ENCODE results near the gene UBR3.
"Not testable (repeated sequence)": the region's sequence is repeated elsewhere in the genome, so short reads cannot be mapped to it uniquely, and the experiment has no call there.

UBR3 gene

GRCh38 chr2:169824373-169825333 is 2.6 kb upstream of the UBR3 start, which contains the start of gene METTL5:
METTL5 (minus strand) TSS chr2:169824905; CDS start chr2:169824597, 308 bp downstream.
- DNase-seq, result peak; percentile 65

- DNase-seq, result peak; percentile 17
Observed at GRCh38 chr2:169828141-169828811, 1.0 kb downstream of the UBR3 start.

GRCh38 chr2:169834401-169834800 is 7.1 kb downstream of the UBR3 start:
- no peak for DNase-seq

DNA sequence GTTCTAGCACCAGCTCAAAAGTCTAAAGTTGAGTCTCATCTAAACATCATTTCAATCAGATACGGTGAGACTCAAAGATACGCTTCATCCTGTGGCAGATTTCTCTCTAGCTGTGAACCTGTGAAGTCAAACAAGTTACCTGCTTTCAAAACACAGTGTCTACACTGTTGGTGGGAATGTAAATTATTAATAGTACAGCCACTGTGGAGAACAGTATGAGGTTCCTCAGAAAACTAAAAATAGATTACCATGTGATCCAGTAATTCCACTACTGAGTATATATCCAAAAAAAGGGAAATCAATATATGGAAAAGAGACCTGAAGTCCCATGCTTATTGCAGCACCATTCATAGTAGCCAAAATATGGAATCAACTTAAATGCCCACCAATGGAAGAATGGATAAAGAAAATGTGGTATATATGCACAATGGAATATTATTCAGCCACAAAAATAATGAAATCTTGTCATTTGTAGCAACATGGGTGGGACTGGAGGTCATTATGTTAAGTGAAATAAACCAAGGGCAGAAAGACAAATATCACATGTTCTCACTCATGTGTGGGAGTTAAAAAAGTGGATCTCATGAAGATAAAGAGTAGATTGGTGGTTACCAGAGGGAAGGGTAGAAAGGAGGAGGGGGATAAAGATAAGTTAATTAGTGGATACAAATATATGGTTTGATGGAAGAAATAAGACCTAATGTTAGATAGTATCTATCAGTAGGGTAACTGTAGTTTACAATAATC is 11.7 kb downstream of the UBR3 start:
- DNase-seq, result no peak

DNA sequence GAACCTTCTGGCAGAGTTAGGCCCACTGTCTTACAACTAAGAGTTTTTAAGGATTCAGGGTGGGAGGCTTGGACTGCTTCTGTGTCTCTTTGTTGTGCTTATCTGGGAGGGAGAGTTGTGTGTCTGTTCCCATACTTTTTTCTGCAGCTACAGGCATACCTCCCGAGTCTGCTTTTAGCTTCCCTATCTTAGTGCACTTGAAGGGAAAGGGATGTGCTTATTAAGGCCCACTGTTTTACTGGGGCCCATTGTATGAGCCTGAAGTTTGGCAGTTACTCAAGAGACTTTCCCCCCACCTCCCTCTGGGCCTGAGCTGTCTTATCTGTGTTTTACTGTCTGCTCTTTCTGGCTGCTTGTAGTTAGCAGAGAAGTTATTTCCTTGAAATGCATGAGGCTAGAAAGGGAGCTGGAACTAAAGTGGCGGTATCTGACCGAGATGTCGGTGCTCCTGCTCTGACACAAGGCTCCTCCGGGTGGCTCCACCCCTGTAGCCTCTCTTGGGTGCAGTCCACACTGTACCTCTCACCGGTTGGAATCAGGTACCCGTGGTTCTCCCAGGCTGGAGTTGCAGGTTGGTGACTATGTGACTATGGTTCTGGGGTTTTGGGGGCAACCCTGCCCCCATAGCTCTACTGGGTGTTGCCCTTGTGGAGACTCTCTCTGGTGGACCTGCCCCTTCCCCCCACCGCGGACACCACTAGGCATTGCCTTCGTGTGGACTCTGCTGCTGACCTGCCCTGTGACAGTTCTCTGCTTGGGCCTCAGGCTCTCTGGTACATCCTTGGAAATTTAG is 12.9 kb downstream of the UBR3 start:
- DNase-seq, result no peak

- no peak for DNase-seq
Observed at GRCh38 chr2:169840747-169841142, 13.5 kb downstream of the UBR3 start.

GRCh38 chr2:169841625-169842024 is 14.4 kb downstream of the UBR3 start:
- DNase-seq, result not testable (repeated sequence)

DNA sequence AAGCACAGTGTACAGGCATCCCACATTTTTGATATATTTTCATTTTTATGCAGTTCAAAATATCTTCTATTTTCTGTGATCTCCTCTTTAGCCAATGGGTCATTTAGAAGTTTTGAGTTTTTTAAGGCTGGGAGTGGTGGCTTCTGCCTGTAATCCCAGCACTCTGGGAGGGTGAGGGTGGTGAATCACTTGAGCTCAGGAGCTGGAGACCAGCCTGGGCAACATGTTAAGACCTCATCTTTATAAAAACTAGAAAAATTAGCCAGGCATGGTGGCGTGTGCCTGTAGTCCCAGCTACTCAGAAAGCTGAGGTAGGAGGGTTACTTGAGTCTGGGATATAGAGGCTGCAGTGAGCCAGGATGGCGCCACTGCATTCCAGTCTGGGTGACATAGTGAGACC is 17.8 kb downstream of the UBR3 start:
- DNase-seq, result no peak

DNA sequence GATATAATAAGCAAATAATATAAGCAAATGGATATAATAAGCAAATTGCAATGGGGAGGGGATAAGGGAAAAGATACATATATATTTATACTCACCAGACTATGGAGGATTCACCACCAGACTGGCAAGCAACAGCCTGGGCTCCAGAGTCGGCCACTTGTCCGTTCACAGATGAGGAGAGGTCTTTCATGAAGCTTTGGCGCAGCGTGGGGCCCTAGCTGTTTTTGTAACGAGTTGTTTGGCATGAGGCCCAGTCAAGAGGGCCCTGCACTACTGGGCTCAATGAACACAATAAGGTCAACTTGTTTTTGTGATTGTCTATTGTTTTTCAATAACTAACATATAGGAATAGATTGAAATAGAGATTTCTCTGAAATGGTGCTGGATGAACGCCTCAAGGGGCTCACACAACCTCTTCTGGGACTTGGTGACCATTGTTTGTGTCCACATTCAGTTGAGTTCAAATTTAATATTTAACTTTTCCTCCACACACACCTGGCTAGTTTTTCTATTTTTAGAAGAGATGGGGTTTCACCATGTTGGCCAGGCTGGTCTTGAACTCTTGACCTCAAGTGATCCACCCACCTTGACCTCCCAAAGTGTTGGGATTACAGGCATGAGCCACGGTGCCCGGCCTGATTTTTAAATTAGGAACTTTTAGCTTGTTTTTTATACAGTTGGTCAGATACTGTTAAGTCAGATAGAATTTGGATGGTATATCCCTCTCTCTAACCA is 21.9 kb downstream of the UBR3 start:
- peak; percentile 5 for DNase-seq

DNA sequence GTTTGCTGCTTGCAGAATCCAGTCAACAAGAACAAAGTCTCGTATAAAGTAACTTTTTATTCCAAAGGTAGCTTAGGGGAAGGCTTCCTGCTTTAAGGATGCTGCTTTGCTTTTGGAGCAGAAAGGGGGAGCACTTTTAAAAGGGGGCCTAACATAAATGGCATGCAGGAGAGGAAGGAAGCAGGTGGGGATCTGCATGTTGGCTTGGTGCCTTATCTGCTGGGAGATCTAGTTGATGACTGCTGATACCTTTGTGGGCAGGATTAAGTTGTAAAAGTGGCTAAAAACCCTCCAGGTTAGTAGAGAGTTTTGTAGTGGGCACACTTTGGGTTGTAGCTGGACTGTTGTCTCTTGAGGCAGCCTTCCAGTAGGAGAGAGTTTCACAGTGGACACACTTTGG is 22.5 kb downstream of the UBR3 start:
- no peak for DNase-seq

DNA sequence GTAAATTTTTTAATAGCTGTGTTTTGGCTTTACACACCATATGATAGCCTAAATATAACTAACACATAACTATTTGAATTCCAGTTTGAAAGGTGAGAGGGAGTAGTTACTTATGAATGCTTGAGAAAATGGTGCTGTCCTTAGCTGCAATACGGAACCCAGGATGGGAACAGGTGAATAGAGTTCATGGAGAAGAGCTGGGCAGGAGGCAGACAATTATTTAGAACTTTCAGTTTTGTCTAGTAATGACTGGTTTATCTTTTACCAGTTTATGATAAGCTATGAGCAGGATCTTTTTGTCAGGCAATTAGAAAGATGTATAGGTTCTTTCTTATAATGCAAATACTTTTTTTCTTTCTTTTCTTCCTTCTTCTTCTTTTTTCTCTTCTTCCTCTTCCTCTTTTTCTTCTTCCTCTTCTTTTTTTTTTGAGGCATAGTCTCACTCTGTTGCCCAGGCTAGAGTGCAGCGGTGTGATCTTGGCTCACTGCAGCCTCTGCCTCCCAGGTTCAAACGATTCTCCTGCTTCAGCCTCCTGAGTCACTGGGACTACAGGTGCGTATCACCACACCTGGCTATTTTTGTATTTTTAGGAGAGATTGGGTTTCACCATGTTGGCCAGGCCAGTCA is 25.9 kb downstream of the UBR3 start:
- DNase-seq, result no peak

DNA sequence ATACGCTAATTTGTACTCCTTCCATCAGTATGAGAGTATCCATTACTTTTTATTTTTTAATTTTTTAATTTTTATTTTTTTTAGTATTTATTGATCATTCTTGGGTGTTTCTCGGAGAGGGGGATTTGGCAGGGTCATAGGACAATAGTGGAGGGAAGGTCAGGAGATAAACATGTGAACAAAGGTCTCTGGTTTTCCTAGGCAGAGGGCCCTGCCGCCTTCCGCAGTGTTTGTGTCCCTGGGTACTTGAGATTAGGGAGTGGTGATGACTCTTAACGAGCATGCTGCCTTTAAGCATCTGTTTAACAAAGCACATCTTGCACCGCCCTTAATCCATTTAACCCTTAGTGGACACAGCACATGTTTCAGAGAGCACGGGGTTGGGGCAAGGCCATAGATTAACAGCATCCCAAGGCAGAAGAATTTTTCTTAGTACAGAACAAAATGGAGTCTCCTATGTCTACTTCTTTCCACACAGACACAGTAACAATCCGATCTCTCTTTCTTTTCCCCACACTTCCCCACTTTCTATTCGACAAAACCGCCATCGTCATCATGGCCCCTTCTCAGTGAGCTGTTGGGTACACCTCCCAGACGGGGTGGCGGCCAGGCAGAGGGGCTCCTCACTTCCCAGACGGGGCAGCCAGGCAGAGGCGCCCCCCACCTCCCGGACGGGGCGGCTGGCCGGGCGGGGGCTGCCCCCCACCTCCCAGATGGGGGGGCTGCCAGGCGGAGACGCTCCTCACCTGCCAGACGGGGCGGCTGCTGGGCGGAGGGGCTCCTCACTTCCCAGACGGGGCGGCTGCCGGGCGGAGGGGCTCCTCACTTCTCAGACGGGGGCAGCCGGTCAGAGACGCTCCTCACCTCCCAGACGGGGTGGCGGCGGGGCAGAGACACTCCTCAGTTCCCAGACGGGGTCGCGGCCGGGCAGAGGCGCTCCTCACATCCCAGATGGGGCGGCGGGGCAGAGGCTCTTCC is 28.3 kb downstream of the UBR3 start:
- DNase-seq, result not testable (repeated sequence)

GRCh38 chr2:169859423-169859822 is 32.2 kb downstream of the UBR3 start:
- no peak for DNase-seq

DNA sequence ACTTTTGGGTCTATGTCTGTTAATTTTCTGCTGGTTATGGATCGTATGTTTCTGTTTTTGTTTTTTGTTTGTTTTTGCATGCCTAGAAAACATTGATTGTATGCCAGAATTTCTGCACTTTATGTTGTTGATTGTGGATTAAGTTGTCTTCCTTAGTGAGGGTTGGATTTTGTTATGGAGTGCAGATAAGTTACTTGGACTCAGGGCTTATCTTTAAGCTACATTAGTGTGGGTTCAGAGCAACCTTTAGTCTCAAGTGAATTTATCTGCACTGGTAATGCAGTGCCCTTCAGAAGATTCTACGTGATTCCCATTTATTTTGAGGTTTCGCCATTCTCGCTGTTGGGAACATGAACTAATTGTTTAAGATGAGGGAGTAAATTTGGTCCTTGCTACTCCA is 32.9 kb downstream of the UBR3 start:
- DNase-seq, result no peak

DNA sequence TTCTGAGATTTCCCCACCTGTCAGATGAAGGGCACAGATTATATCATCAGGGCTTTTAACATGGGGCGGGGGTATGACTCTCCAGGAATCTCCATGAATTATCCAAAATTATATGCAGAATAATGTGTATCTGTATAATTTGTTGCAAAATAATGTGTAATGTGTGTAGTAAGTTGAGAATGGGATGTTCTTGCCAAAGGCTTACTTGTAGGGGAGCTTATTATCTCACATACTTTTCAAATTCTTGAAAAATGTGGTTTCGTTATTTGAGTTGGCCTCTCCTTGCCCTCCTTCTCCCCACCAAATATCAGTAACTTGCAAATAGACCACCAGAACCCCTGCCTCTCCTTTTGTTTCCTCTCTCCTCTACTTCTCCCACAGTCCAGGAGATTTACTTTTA is 35.6 kb downstream of the UBR3 start:
- DNase-seq, result no peak

GRCh38 chr2:169865492-169865891 is 38.2 kb downstream of the UBR3 start:
- no peak for DNase-seq

GRCh38 chr2:169866230-169866629 is 39.0 kb downstream of the UBR3 start:
- not testable (repeated sequence) for DNase-seq

GRCh38 chr2:169867579-169867978 is 40.3 kb downstream of the UBR3 start:
- no peak for DNase-seq

DNA sequence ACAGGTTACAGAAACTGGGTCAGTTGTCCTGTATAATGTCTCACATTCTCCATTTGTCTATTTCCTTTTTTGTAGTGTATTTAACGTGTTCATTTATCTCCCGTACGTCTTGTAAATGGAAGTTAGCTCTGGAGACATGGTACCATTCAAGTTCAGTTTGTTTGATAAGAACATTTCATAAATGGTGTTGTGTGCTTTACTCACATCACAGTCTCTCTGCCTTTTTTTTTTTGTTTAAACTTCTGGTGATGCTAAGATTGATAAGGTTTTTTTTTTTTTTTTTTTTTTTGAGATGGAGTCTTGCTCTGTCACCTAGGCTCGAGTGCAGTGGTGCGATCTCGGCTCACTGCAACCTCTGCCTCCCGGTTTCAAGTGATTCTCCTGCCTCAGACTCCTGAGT is 41.7 kb downstream of the UBR3 start:
- no peak for DNase-seq

- DNase-seq, result not testable (repeated sequence)
Observed at GRCh38 chr2:169871369-169871768, 44.1 kb downstream of the UBR3 start.
